Measurements from ENCODE around the gene ODF2. TPM values are rescaled to one million over a fixed set of nuclear protein-coding genes. Genes with fewer than 3 reads are reported as not detected.
"Not testable (repeated sequence)": the region's sequence is repeated elsewhere in the genome, so short reads cannot be mapped to it uniquely, and the experiment has no call there.

Gene ODF2
- total RNA-seq, 1 experiment from 2014 or later, result 31.9 TPM

DNA sequence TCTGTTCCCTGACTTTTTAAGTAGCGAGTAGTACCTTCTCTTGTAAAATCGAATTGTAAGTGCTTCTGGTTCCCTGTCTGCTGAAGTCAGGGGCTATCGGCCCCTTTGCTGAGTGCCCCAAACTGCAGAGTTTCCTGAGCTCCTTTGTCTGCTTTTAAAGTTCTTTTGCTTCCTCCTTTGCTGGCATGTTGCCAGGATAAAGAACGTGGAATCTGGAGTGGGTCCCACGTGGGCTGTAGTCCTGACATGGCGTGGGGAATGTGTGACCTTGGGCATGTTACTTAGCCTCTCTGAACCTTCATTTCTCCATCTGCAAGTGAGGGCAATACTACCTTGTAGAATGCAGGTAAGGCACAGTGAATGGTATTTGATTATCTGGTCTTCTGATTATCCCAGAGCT, 13.7 kb upstream of the ODF2 start:
- ChIA-PET POLR2A (no interaction called here), CTCF (interaction anchor here (0.6 to 1.3 kb wide), 3 partner anchors 59 to 194 kb away, joined by 3 to 4 read pairs (median 3); no protein-coding TSS in a partner anchor)
- Mint-ChIP-seq H3K4me3 (no peak overlapping the region), H3K36me3 (no peaks in the 10 kb centered on the region), H3K27me3 (ENCODE audit: low read depth) (peaks cover 20% of the 10 kb centered on the region), H3K27ac (no peak overlapping the region), H3K4me1 (peaks cover 9% of the 10 kb centered on the region), H3K9me3 (no peaks in the 10 kb centered on the region)
- ATAC-seq (no peak), DNase-seq (ENCODE audit: low spot score) (no peak)
- TF ChIP-seq IRF2 (CRISPR knock-in tag; IDR thresholded peaks at IDR 0.05; ENCODE audit: borderline replicate concordance, low read depth), result no peak
- TF ChIP-seq JUN (CRISPR knock-in tag; IDR thresholded peaks at IDR 0.05), result no peak
- no peak for TF ChIP-seq OVOL2 (CRISPR knock-in tag; IDR thresholded peaks at IDR 0.05; ENCODE audit: borderline replicate concordance)
- TF ChIP-seq, protein P1, sequence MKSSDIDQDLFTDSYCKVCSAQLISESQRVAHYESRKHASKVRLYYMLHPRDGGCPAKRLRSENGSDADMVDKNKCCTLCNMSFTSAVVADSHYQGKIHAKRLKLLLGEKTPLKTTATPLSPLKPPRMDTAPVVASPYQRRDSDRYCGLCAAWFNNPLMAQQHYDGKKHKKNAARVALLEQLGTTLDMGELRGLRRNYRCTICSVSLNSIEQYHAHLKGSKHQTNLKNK (CRISPR knock-in tag; IDR thresholded peaks at IDR 0.05), result no peak
- no peak for TF ChIP-seq ESRRA (CRISPR knock-in tag; IDR thresholded peaks at IDR 0.05; ENCODE audit: borderline replicate concordance)
- TF ChIP-seq, protein P2, sequence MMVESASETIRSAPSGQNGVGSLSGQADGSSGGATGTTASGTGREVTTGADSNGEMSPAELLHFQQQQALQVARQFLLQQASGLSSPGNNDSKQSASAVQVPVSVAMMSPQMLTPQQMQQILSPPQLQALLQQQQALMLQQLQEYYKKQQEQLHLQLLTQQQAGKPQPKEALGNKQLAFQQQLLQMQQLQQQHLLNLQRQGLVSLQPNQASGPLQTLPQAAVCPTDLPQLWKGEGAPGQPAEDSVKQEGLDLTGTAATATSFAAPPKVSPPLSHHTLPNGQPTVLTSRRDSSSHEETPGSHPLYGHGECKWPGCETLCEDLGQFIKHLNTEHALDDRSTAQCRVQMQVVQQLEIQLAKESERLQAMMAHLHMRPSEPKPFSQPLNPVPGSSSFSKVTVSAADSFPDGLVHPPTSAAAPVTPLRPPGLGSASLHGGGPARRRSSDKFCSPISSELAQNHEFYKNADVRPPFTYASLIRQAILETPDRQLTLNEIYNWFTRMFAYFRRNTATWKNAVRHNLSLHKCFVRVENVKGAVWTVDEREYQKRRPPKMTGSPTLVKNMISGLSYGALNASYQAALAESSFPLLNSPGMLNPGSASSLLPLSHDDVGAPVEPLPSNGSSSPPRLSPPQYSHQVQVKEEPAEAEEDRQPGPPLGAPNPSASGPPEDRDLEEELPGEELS (CRISPR knock-in tag; IDR thresholded peaks at IDR 0.05), result no peak
- TF ChIP-seq, protein P3, sequence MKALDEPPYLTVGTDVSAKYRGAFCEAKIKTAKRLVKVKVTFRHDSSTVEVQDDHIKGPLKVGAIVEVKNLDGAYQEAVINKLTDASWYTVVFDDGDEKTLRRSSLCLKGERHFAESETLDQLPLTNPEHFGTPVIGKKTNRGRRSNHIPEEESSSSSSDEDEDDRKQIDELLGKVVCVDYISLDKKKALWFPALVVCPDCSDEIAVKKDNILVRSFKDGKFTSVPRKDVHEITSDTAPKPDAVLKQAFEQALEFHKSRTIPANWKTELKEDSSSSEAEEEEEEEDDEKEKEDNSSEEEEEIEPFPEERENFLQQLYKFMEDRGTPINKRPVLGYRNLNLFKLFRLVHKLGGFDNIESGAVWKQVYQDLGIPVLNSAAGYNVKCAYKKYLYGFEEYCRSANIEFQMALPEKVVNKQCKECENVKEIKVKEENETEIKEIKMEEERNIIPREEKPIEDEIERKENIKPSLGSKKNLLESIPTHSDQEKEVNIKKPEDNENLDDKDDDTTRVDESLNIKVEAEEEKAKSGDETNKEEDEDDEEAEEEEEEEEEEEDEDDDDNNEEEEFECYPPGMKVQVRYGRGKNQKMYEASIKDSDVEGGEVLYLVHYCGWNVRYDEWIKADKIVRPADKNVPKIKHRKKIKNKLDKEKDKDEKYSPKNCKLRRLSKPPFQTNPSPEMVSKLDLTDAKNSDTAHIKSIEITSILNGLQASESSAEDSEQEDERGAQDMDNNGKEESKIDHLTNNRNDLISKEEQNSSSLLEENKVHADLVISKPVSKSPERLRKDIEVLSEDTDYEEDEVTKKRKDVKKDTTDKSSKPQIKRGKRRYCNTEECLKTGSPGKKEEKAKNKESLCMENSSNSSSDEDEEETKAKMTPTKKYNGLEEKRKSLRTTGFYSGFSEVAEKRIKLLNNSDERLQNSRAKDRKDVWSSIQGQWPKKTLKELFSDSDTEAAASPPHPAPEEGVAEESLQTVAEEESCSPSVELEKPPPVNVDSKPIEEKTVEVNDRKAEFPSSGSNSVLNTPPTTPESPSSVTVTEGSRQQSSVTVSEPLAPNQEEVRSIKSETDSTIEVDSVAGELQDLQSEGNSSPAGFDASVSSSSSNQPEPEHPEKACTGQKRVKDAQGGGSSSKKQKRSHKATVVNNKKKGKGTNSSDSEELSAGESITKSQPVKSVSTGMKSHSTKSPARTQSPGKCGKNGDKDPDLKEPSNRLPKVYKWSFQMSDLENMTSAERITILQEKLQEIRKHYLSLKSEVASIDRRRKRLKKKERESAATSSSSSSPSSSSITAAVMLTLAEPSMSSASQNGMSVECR (CRISPR knock-in tag; IDR thresholded peaks at IDR 0.05; ENCODE audit: borderline replicate concordance), result no peak
- TF ChIP-seq GRHL2 (CRISPR knock-in tag; IDR thresholded peaks at IDR 0.05; ENCODE audit: insufficient replicate concordance, severe bottlenecking), result no peak
- TF ChIP-seq, protein P4, sequence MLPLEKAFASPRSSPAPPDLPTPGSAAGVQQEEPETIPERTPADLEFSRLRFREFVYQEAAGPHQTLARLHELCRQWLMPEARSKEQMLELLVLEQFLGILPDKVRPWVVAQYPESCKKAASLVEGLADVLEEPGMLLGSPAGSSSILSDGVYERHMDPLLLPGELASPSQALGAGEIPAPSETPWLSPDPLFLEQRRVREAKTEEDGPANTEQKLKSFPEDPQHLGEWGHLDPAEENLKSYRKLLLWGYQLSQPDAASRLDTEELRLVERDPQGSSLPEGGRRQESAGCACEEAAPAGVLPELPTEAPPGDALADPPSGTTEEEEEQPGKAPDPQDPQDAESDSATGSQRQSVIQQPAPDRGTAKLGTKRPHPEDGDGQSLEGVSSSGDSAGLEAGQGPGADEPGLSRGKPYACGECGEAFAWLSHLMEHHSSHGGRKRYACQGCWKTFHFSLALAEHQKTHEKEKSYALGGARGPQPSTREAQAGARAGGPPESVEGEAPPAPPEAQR (CRISPR knock-in tag; IDR thresholded peaks at IDR 0.05), result no peak
- TF ChIP-seq SMAD3 (CRISPR knock-in tag; IDR thresholded peaks at IDR 0.05; ENCODE audit: borderline replicate concordance), result no peak
- no peak for TF ChIP-seq ZNF423 (CRISPR knock-in tag; IDR thresholded peaks at IDR 0.05)
- TF ChIP-seq MYBL2 (CRISPR knock-in tag; IDR thresholded peaks at IDR 0.05), result no peak

DNA sequence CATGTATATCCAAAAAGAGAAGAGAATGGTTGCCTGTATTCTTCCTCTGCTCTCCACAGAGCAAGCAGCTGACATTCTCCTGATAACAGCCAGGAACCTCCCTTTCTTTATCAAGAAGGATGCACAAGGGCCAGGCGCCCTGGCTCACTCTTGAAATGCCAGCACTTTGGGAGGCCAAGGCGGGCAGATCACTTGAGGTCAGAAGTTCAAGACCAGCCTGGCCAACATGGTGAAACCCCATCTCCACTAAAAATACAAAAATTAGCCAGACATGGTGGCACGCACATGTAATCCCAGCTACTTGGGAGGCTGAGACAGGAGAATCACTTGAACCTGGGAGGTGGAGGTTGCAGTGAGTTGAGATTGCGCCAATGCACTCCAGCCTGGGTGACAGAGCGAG, 9.3 kb upstream of the ODF2 start:
- not testable (repeated sequence) for H3K27ac Mint-ChIP-seq; H3K4me1 Mint-ChIP-seq; DNase-seq (ENCODE audit: low spot score); H3K36me3 Mint-ChIP-seq; H3K4me3 Mint-ChIP-seq; ATAC-seq; H3K9me3 Mint-ChIP-seq
- CTCF ChIA-PET, result interaction anchor here (1.4 to 1.6 kb wide), 2 partner anchors 8 to 63 kb away, joined by 3 to 12 read pairs; no protein-coding TSS in a partner anchor
- POLR2A ChIA-PET, result interaction anchor here (0.7 kb wide), 1 partner anchor 254 kb away, joined by 3 read pairs; no protein-coding TSS in a partner anchor
- H3K27me3 Mint-ChIP-seq (ENCODE audit: low read depth), result peaks cover 38% of the 10 kb centered on the region

DNA sequence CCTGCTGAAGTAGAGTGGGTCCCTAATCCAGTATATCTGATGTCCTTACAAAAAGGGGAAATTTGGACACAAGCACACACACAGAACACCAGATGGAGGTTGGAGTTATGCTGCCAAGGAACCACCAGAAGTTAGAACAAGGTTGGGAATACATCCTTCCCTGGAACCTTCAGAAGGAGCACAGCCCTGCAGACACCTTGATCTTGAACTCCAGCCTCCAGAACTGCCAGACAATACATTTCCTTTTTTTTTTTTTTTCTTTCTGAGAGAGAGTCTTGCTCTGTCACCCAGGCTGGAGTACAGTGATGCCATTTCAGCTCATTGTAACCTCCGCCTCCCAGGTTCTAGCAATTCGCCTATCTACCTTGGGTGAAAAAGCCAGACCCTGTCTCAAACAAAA, 7.1 kb upstream of the ODF2 start:
- CTCF ChIA-PET, result interaction anchor here (0.7 kb wide), 1 partner anchor 10 kb away, joined by 3 read pairs; no protein-coding TSS in a partner anchor
- DNase-seq (ENCODE audit: low spot score), result no peak
- no peaks in the 10 kb centered on the region for H3K4me1 Mint-ChIP-seq
- ATAC-seq, result no peak
- peaks cover 49% of the 10 kb centered on the region for H3K27me3 Mint-ChIP-seq (ENCODE audit: low read depth)
- TF ChIP-seq, protein P1 (CRISPR knock-in tag; IDR thresholded peaks at IDR 0.05), result no peak
- no peak for TF ChIP-seq GABPB1 (CRISPR knock-in tag; IDR thresholded peaks at IDR 0.05)
- no peak for TF ChIP-seq NR1H2 (CRISPR knock-in tag; IDR thresholded peaks at IDR 0.05)
- no peak overlapping the region for H3K4me3 Mint-ChIP-seq
- no peaks in the 10 kb centered on the region for H3K9me3 Mint-ChIP-seq
- H3K27ac Mint-ChIP-seq, result no peak overlapping the region
- no peaks in the 10 kb centered on the region for H3K36me3 Mint-ChIP-seq
- POLR2A ChIA-PET, result interaction anchor here (0.7 kb wide), 1 partner anchor 223 kb away, joined by 3 read pairs; no protein-coding TSS in a partner anchor

Measured in WTC11 (cell line).